HG02678 (cell line): ENCODE measurements around the gene CDC25C.

ENCODE experiments used
- ATAC-seq: cut with Tn5 transposase; IDR thresholded peaks from one replicate; pipeline ENCODE4 v1.9.1; 2021; ENCODE audit warnings: mild to moderate bottlenecking, moderate library complexity; ENCODE audit not compliant: unreplicated experiment

The CDC25C gene

DNA sequence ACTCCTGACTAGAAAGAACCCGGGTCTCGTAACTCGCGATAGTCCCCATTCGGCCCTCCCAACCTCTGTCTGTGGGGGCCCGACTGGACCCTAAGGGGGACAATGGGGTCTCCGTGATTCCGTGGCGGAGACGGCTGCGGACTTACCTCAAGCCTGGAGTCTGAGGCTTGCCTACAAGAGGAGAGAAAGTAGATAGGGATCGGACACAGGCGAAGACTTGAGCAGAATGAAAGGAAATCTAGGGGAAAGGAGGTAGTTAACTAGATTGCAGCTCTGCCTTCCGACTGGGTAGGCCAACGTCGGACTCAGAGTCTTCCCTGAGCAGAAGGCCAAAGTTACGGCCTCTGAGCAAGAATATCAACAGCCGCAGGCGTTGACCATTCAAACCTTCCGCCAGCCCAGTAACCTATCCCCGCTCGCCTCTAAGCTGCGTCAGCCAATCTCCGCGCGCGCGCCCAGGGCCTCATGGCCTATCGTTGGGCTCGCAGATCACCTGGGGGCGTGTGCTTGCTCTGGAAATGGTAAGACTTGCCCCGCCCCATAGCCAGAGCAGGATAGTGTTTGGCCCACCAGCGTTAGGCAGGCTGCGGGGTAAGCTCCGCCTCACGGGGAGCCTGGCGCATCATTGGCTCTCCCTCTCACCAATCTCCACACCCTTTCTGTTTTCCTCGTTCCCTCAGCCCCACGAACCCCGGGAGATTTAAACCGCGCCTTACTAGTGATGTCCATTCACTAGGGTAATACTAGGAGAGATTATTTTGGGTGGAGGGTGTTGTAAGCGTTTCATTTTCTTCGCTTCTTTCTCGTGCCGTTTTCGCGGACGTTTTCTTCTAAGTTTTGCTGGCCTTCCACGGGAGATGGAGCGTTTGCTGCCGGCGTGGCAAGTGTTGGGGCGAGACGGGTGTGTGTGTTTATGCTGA lies at the start of gene CDC25C:
Gene CDC25C (minus strand): TSS at position 356 of the 920 bp plus-strand sequence. CDS start 624 bp downstream, outside the sequence.
- peak; percentile 99 for ATAC-seq

GRCh38 chr5:138372653-138373052 lies 41.0 kb upstream of the CDC25C start:
- ATAC-seq = no peak

GRCh38 chr5:138372225-138372624 lies 40.6 kb upstream of the CDC25C start:
- ATAC-seq = no peak

DNA sequence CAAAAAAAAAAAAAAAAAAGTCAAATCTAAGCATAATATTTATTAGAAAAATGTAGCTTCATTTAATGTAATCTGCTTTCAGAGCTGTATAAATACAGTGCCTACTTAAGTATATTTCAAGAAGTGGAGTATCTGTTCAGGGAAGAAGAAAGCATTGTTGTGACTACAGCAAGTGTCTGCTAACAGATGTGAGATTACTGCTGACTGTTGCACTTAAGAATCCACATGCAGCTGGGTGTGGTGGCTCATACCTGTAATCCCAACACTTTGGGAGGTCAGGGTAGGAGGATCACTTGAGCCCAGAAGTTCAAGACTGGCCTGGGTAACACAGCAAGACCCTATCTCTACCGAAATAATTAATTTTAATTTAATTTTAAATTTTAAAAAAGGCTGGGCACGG lies 39.9 kb upstream of the CDC25C start:
- no peak for ATAC-seq

GRCh38 chr5:138370537-138370936 lies 38.9 kb upstream of the CDC25C start:
- ATAC-seq = no peak

GRCh38 chr5:138369706-138370105 lies 38.1 kb upstream of the CDC25C start:
- ATAC-seq = no peak

DNA sequence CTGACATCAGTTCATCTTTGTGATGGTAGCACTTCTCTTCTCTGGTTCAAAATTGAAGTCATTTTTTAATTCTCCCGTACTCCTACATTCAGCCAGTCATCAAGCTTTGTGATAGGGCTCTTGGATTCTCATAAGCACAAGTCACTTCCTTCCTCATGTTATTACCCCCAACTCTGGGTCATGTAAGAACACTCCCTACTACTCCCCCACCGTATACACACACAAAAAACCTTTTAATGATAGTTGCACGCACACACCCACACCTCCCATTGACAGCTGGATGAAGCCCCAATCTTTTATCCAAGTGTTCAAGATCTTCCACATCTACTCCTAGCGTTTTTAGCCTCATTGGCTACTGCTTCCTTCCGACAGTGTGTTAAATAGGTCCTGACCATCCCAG lies 37.7 kb upstream of the CDC25C start:
- ATAC-seq = no peak

DNA sequence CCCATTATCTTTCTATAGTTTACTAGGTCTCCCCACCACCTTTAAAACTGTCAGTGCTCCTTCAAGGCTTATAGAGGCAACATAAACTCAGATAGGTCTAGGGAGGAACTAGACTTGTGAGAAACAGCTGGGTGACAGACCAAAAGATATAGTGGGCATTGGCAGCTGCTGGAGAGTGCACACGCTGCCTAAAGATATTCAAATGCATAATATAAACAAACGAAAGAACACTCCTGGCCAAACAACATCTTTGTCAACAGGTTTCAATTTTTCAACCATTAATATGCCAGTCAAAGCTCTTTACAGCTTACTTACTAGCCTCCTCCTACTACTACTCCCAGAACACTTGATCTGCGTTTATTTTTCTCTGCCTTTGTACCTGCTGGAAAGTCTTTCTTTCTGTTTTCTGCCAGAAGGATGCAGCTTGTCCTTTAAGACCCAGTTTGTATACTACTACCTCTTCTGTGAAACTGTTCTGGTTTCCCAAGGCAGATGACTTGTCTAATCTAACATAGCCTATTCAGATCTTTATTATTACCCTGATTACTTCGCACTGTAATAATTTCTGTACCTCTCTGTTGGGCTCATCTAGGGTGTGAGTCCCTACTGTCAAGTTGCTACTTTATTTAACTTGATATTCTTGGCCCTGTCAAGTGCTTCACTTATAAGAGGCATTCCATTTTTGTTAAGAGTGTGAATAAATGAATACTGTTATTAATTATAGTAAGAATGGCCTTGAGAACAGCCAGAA lies 35.2 kb upstream of the CDC25C start:
- ATAC-seq = no peak

DNA sequence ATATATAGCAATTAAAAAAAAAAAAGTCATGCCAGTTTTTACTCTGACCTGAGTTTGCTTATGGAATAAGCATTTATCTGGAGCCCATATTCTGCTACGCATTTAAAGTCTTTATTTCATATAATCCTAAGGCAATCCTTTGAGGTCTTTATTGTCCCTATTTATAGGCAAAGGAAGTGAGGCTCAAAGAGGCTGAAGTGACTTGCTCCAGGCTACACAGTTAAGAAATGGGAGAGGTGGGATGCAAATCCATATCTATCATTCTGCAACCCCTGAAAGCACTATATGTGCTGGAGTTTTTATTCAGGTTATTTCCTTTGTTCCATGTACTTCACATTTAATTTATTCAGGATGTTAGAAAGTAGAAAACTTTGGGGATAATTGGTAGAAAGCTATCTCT lies 33.0 kb upstream of the CDC25C start:
- ATAC-seq = no peak

- ATAC-seq = no peak
These were observed 29.4 kb upstream of the CDC25C start for GRCh38 chr5:138360941-138361452.

DNA sequence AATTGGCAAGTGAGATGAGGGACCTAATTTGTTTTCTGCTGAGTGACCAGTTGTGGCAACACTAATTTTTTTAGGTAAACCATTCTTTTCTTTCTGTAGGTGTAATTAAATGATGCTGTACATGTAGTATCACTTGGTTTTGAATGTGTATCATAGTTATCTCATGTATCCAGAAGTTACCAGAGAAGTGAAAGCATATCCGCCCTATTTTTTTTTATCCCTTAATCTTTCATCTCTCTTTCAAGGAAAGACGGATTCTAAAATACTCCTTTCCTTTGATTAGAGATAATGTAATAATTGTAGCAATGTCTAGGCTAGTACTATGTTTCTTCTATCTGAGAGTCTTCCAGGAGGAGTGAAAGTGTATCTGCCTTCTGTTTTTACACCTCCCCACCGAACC lies 28.0 kb upstream of the CDC25C start:
- ATAC-seq = no peak

GRCh38 chr5:138354926-138355378 lies 23.3 kb upstream of the CDC25C start:
- ATAC-seq = peak; percentile 41

GRCh38 chr5:138354387-138354786 lies 22.8 kb upstream of the CDC25C start:
- ATAC-seq = no peak

GRCh38 chr5:138353560-138354080 lies 22.0 kb upstream of the CDC25C start:
- ATAC-seq = no peak

GRCh38 chr5:138352722-138353559 lies 21.3 kb upstream of the CDC25C start:
- ATAC-seq = peak; percentile 40

- peak; percentile 68 for ATAC-seq
These were observed 20.6 kb upstream of the CDC25C start, which contains the start of gene KDM3B for GRCh38 chr5:138352071-138352721. Gene KDM3B, plus strand, starts transcription at chr5:138352685. Its CDS starts 111 bp downstream, at chr5:138352796.

DNA sequence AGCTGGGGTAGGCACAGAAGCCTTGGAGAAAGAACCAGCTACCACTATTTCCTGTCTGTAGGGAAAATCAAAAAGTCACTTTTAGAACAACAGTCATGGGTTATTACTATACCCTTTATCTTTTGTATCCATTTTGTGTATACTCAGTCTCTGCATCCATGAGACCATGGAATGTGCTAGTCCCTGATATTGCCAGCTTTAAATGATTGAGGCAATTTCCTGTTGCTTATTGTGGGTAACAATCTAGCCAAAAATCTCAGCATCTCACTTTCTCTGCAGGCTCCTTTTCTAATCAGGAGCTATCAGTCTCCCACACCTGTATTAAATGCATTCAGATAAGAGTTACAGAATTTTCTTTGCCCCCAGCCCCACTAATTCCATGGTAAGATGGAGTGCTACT lies 19.9 kb upstream of the CDC25C start:
- ATAC-seq = no peak

GRCh38 chr5:138351056-138351455 lies 19.5 kb upstream of the CDC25C start:
- no peak for ATAC-seq

GRCh38 chr5:138350563-138350890 lies 18.9 kb upstream of the CDC25C start:
- ATAC-seq = no peak
